GM23338 (cell line): ENCODE results near the gene LRRFIP1.

Experiments
- CREB1 ChIP-seq: fragments of 250-450 bp; sonication (Bioruptor Pico); IDR thresholded peaks from 2 replicates; pipeline ENCODE4 v1.5.0; 2020; ENCODE audit warnings: low read depth, mild to moderate bottlenecking, moderate library complexity
- CTCF ChIP-seq, 2 experiments: fragments of 200-600 bp in 1 of 2; sonication (generic) in 1 of 2; conservative IDR thresholded peaks; 2 replicates each; pipeline versions ENCODE4 v1.5.1 to v1.6.1; 2016 to 2017; ENCODE audit warnings: antibody characterized with exemption in 2 of 2, low read depth in 2 of 2, mild to moderate bottlenecking in 2 of 2, moderate library complexity in 1 of 2
- EZH2 ChIP-seq: fragments of 200-600 bp; sonication (generic); IDR thresholded peaks from one replicate; pipeline ENCODE4 v1.8.0; 2017; ENCODE audit warnings: antibody characterized with exemption, mild to moderate bottlenecking, low read depth; ENCODE audit not compliant: unreplicated experiment
- NANOG ChIP-seq: IDR thresholded peaks from 2 replicates; pipeline ENCODE4 v1.6.1; 2016; ENCODE audit warnings: antibody characterized with exemption, borderline replicate concordance
- POLR2AphosphoS5 ChIP-seq: IDR thresholded peaks from 2 replicates; pipeline ENCODE4 v1.6.1; 2016; ENCODE audit warnings: antibody characterized with exemption, low read depth
- TF ChIP-seq, protein P1 (sequence below): IDR thresholded peaks from 2 replicates; pipeline ENCODE4 v1.6.1; 2016; ENCODE audit warnings: antibody characterized with exemption

GRCh38 chr2:237663517-237664110 lies 36.2 kb downstream of the LRRFIP1 start:
- TF ChIP-seq CTCF (conservative IDR thresholded peaks at IDR 0.05; ENCODE audit: low read depth in 2 of 2) (no peak), EZH2 (no peak), POLR2AphosphoS5 (no peak), NANOG (no peak), CREB1 (CRISPR knock-in tag) (no peak)
- TF ChIP-seq, protein P1, sequence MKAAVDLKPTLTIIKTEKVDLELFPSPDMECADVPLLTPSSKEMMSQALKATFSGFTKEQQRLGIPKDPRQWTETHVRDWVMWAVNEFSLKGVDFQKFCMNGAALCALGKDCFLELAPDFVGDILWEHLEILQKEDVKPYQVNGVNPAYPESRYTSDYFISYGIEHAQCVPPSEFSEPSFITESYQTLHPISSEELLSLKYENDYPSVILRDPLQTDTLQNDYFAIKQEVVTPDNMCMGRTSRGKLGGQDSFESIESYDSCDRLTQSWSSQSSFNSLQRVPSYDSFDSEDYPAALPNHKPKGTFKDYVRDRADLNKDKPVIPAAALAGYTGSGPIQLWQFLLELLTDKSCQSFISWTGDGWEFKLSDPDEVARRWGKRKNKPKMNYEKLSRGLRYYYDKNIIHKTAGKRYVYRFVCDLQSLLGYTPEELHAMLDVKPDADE, result no peak
